CD4-positive, alpha-beta T cell treated with Interleukin-15 for 4 hours (primary cell): ENCODE results near the gene SAT2.

Experiments
- DNase-seq: peaks from one replicate; pipeline ENCODE4 v3.0.0-alpha.2; 2020; ENCODE audit warnings: low spot score

Gene SAT2

DNA sequence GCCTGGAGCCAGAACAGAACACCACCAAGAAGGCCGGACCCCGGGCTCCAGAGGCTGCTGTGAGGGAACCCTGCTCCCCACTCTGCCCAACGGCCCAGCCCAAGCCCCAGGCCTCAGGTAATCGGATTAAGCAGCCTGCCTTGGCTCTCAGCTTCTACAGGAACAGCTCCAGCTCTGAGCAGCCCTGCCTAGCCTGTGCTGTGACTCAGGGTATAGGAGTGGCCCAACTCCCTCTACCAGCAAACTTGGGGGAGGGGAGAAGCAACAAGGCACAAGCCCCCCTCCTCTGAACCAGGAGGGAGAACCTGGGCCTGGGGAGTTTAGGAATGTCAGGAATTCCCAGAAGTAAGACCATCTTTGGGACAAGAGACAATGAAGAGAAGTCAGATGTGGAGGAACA, 36.9 kb downstream of the SAT2 start:
- no peak for DNase-seq

DNA sequence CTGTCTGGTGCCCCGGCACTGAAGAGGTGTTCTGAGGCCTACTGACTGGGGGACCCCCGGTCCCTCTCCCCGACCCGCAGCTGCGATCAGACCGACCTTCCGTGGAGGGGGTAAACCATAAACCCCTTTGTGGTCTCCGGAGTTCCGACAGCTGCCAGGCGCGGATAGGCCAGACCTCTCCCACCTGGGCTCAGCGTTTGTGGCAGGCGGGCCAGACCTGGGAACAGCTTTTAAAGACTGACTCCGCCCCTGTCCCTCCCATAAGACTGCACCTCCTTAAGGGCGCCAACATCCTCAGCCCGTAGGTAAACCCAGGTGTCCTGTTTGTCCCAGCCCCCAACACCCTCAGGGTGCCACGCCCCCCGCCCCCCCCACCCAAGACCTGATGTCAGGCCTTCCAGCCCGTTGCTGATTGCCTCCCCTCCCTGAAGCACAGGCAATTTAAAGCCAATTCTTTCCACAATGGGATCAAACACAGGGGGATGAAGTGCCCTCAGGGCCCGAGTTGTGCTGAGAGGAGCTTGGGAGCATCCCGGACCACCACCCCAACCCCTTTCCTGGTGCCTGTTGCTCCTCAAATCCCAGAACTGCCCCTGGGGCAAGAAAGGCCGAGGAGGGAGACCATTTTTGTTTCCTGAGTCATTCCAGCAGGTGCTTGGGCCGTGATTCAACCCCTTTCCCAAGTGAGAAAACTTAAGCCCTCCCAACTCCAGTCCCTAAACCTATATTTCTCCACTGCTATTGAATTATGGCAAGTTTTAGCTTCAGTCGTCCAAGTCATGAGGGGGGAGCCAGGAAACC, 37.5 kb downstream of the SAT2 start, which contains the start of gene SOX15:
TSS of gene SOX15 (minus strand) at position 204 of the 801 bp plus-strand sequence. CDS start 418 bp downstream, outside the sequence.
- DNase-seq, result no peak

DNA sequence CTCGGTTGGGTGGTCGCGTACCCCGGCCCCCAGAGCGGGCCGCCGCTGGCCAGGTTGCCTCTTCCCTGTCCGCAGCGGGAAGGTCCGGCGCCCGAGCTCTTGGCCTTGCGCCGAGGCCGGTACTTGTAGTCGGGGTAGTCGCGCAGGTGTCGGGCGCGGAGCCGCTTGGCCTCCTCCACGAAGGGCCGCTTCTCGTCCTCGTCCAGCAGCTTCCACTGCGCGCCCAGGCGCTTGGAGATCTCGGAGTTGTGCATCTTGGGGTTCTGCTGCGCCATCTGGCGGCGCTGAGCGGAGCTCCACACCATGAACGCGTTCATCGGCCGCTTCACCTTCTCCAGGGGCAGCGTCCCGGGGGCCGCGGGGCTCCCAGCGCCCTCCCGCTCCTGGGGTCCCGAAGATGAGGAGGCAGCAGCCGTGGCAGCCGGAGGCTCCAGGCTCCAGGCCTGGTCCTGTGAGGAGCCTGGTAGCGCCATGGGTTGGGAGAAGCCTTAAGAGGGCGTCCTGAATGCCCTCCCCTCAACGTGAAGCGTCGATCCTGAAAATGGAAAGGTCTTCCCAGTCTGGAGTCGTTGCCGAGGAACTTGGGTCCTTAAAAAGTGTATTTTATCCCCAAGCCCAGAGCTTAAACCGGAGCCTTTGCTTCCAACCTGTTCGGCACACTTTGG, 38.3 kb downstream of the SAT2 start:
- DNase-seq, result peak; percentile 65

DNA sequence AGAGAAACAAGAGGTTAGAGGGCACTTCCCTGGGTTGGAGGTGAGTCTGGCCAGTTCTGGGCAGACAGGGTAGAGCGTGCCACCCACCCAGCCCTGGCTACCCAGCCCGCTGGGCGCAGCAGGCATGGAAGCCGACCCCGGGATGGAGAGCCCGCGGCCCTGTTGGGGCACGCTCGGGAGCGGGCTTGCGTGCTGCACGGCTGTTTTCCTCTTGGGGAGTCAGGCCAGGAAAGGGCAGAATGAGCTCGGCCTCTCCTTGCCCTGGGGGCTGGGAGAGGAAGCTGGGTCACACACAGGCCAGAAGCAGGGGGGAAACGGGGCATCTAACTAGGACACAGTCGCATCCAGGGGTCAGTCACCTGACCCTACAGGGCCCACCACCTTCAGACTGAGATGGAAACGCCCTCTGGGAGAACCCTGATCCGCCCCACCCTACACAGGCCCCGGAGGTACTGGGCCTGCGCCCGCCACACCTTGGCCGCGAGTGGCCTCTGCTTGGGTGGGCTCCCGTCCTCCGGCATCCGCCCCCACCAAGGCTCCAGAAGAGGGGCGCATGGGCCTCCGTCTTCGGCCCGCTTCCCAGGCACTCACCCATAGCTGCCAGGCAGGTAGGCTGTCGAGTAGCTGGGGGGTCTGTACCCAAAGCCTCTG, 38.9 kb downstream of the SAT2 start:
- DNase-seq, result no peak

DNA sequence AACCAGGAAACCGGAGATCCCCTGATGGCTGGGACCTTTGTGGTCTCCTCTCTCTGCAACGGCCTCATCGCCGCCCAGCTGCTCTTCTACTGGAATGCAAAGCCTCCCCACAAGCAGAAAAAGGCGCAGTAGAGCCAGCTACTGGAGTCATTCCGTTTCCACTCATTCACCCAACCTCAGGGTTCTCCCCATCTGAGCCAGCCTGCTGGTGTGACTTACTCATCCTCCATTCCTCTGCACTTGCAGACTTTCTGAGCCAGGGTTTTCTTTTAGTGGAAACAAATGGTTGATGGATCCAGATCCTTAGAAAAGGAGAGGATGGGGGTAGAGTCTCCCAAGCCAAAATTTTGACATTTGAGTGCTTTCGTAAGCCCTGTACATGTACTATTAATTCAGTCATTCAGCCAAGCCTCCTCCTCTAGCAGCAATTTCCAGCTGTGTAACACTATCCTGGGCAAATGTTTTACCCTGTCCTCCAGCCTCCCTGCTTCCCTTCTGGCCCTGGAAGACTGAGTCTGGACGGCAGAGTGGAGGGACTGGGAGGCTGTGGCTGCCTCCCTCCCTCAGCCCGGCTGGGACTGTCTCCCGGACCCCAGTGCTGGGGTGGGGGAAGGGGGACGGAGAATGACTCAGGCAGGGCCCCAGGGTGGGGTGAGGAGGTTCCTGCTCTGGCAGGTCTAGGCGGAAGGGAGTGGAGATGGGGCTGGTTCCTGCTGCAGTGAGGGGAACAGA, 40.0 kb downstream of the SAT2 start:
- no peak for DNase-seq

DNA sequence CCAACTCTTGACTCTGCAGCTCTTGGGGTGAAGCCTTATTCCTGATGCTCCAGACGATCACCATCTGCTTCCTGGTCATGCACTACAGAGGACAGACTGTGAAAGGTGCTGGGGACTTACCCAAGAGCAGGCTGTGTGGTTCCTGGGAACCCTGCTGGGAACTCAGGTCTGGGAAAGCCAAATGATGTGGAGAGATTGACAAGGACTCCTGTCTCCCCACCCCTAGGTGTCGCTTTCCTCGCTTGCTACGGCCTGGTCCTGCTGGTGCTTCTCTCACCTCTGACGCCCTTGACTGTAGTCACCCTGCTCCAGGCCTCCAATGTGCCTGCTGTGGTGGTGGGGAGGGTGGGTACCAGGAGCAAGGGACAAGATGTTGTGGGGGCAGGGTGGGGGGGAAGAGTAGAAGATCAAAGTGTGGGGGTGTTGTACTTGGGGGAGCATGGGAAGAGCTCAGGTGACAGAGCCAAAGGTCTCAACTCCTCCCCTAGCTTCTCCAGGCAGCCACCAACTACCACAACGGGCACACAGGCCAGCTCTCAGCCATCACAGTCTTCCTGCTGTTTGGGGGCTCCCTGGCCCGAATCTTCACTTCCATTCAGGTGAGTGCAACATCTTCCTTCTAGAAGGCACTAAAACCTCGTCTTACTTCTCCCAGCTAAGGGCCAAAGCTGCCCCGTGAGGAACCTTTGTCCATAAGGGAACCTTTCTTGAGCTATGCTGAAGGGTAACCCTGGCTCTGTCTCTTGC, 40.8 kb downstream of the SAT2 start:
- no peak for DNase-seq

DNA sequence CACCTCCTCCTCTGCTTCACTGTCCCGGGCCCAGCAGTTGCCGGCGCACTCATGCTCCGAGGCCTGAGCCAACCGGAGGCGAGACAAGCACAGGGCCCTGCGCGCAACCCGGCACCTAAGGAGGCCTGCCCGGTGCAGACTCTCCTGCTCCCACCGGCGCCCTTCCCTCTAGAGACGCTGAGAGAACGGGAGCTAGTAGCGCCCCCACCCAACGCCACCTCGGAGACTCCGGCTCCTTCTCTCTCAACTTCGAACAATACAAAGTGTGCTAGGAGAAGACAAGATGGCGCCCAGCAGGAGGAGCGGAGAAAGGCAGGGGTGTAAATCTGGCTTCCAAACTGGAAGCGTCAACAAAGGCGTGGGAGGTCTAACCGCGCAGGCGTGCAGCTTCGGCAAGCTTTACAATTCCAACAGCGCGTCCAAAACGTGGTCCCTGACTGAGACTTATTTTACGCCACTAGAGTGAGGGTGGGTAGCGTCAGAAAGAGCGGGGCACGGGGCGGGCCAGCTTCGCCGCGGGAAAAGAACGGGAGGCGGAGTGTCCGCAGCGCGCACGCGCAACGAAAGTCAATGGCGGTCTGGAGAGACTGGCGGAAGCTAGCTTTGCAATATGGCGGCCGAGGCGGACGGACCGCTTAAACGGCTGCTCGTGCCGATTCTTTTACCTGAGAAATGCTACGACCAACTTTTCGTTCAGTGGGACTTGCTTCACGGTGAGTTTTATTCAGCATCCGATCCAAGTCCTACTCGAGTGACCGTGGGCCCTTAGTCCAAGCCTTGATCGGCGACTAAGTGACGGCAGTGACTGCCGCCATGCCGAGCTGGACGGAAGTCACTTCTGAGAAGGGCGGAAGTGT, 44.1 kb downstream of the SAT2 start, which contains the start of gene MPDU1:
TSS of gene MPDU1 (plus strand) at position 600 of the 857 bp plus-strand sequence. CDS start at position 611, 11 bp downstream.
- DNase-seq, result peak; percentile 96

DNA sequence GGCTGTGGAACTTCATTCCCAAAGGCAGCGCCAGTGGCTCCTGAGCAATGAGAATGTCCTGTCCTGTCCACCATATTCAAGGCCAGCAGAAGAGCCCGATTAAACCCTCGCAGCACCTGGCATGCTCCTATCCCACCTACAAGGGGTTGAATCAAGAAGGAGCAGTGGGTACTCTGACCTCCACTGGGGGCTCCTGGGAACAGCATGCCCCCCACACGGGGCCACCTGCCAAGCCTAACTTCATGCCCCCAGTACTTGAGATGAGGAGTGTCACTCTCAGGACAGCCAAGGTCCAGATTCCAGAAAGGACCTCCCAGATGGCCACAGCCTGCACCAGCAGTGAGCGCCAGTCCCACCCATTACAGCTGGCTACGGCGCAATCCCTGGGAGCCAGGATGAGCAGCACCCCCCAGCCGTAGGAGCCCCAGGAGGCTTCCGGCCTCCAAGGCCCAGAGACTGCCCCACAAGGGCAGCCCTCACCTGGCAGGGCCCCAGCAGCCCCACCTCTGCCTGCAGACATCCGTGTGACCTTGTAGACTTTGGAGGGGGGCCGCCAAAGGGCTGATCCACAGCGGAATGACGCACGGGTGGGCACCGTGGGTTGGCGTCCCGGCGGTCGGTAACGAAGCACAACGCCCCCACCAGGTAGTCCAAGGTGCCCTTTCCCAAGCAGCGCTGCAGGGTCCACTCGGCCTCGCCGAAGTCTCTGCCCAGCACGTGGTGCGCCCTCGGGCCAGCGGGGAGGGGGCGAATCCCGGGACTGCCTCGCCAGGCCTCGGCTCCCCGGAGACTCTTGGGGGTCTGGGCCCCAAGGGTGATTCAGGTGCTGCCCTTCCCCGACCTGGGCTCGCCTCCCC, 45.0 kb downstream of the SAT2 start:
- DNase-seq, result no peak

DNA sequence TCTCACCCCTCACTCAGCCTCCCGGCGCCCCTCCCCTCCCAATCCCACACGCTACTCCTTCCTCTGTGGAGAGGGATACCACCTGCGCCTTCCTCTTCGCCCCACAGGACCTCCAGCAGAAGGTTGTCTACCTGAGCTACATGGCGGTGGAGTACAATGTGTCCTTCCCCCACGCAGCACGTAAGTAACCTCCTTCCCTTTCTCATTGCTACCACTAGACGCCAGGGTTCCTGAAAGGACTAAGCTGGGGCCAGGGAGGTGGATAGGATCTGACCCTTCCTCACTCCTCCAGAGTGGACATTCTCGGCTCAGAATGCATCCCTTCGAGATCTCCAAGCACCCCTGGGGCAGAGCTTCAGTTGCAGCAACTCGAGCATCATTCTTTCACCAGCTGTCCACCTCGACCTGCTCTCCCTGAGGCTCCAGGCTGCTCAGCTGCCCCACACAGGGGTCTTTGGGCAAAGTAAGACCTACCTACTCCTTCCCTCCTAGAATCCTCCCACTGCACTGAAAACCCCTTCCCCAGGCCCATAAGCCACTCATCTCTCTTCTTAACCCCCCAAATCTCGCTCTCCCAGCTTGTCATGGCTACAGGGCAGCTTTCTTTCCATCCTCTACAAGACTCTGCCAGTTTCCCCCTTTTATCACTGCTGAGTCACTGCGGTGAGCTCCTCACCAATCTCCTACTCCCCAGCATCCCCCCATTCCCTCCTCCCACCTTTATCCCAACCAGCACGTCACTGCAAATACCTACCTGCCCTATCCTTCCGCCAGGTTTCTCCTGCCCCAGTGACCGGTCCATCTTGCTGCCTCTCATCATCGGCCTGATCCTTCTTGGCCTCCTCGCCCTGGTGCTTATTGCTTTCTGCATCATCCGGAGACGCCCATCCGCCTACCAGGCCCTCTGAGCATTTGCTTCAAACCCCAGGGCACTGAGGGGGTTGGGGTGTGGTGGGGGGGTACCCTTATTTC, 46.7 kb downstream of the SAT2 start:
- no peak for DNase-seq

DNA sequence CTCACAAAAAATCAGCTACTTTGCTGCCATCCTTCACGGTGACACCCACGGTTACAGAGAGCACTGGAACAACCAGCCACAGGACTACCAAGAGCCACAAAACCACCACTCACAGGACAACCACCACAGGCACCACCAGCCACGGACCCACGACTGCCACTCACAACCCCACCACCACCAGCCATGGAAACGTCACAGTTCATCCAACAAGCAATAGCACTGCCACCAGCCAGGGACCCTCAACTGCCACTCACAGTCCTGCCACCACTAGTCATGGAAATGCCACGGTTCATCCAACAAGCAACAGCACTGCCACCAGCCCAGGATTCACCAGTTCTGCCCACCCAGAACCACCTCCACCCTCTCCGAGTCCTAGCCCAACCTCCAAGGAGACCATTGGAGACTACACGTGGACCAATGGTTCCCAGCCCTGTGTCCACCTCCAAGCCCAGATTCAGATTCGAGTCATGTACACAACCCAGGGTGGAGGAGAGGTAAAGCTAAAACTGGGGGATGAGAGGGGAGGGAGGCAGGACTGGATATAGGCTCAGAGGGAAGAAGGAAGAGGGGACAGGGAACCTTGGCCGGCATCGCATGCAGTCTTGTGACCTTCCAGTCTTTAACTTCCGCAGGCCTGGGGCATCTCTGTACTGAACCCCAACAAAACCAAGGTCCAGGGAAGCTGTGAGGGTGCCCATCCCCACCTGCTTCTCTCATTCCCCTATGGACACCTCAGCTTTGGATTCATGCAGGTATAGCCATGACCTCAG, 47.6 kb downstream of the SAT2 start:
- no peak for DNase-seq

DNA sequence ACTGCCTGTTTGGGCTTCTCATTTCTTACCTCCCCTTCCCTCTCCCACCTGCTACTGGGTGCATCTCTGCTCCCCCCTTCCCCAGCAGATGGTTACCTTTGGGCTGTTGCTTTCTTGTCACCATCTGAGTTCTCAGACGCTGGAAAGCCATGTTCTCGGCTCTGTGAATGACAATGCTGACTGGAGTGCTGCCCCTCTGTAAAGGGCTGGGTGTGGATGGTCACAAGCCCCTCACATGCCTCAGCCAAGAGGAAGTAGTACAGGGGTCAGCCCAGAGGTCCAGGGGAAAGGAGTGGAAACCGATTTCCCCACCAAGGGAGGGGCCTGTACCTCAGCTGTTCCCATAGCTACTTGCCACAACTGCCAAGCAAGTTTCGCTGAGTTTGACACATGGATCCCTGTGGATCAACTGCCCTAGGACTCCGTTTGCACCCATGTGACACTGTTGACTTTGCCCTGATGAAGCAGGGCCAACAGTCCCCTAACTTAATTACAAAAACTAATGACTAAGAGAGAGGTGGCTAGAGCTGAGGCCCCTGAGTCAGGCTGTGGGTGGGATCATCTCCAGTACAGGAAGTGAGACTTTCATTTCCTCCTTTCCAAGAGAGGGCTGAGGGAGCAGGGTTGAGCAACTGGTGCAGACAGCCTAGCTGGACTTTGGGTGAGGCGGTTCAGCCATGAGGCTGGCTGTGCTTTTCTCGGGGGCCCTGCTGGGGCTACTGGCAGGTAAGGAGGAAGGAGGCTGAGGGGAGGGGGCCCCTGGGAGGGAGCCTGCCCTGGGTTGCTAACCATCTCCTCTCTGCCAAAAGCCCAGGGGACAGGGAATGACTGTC, 48.4 kb downstream of the SAT2 start, which contains the start of gene CD68:
TSS of gene CD68 (plus strand) at position 638 of the 833 bp plus-strand sequence. CDS start at position 678, 40 bp downstream.
- peak; percentile 73 for DNase-seq

DNA sequence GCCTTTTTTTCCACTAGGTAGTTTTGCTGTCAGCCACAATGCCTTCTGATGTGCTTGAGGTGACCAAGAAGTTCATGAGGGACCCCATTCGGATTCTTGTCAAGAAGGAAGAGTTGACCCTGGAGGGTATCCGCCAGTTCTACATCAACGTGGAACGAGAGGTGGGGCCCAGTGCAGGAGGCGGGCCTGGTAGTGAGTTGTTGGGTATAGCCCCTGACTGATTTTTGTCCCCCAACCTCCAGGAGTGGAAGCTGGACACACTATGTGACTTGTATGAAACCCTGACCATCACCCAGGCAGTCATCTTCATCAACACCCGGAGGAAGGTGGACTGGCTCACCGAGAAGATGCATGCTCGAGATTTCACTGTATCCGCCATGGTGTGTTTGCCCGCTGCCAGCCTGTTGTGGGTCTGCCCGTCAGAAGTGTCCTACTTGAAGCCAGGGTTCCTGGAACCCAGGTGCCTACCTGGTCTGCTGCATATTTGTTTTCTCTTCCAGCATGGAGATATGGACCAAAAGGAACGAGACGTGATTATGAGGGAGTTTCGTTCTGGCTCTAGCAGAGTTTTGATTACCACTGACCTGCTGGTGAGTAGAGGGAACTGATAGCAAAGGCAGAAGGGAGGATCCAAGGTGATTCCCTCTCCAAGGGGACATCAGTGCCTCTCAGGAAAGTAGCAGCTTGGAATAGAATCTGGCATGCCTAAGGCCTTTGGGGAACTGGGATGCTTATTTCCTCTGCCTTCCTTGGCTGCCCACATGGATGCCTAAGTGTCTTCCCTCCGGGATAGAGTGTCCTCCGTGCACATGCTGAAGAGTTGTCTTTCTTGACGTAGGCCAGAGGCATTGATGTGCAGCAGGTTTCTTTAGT, 50.1 kb downstream of the SAT2 start:
- no peak for DNase-seq

DNA sequence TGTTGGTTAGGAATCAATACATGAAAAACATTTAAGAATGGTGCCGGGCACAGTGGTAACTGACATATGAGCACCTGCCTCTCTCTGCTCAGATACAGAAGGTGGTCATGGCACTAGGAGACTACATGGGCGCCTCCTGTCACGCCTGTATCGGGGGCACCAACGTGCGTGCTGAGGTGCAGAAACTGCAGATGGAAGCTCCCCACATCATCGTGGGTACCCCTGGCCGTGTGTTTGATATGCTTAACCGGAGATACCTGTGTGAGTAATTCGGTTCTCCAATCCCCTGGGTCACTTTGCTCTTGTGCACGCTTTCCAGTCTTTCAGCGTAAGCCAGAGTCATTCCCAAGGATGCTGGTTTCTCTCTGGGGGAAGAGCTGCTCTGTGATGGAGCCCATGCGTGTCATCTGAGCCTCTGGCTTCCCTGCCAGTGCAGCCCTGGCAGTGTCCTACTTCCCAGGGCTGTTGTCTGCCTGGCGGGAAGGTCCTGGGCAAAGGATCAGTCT, 51.1 kb downstream of the SAT2 start:
- no peak for DNase-seq
